GM23248 (cell line): Measurements from ENCODE around the gene MFNG. TPM values are rescaled to one million over a fixed set of nuclear protein-coding genes. Genes with fewer than 3 reads are reported as not detected.

ENCODE experiments used
- DNase-seq: peaks from one replicate; pipeline ENCODE4 v3.0.0-alpha.2; 2015
- H2AFZ ChIP-seq: fragments of 200-600 bp; sonication (generic); 2 replicates; pipeline ENCODE4 v1.6.1; 2016; ENCODE audit warnings: antibody characterized with exemption
- H3F3A ChIP-seq: fragments of 200-600 bp; sonication (generic); 2 replicates; pipeline ENCODE4 v1.6.1; 2016; ENCODE audit warnings: mild to moderate bottlenecking, antibody characterized with exemption, mixed run types; ENCODE audit not compliant: insufficient read depth
- H3K27ac ChIP-seq: fragments of 200-600 bp; sonication (generic); 2 replicates; pipeline ENCODE4 v1.5.1; 2016; ENCODE audit warnings: mild to moderate bottlenecking
- H3K27me3 ChIP-seq: fragments of 200-600 bp; sonication (generic); replicated peaks from 2 replicates; pipeline ENCODE4 v1.6.1; 2016; ENCODE audit warnings: mild to moderate bottlenecking; ENCODE audit not compliant: insufficient read depth
- H3K36me3 ChIP-seq: fragments of 200-600 bp; sonication (generic); 2 replicates; pipeline ENCODE4 v1.6.1; 2016; ENCODE audit warnings: low read depth, mild to moderate bottlenecking
- H3K4me1 ChIP-seq: fragments of 200-600 bp; sonication (generic); 2 replicates; pipeline ENCODE4 v1.6.1; 2016; ENCODE audit warnings: mild to moderate bottlenecking; ENCODE audit not compliant: insufficient read depth
- H3K4me2 ChIP-seq: fragments of 200-600 bp; sonication (generic); one replicate; pipeline ENCODE4 v1.6.1; 2016; ENCODE audit warnings: mild to moderate bottlenecking; ENCODE audit not compliant: unreplicated experiment
- H3K4me3 ChIP-seq: fragments of 200-600 bp; sonication (generic); 2 replicates; pipeline ENCODE4 v1.5.1; 2016; ENCODE audit warnings: mild to moderate bottlenecking
- H3K79me2 ChIP-seq: fragments of 200-600 bp; sonication (generic); 2 replicates; pipeline ENCODE4 v1.6.1; 2016; ENCODE audit warnings: mild to moderate bottlenecking; ENCODE audit not compliant: insufficient read depth
- H3K9ac ChIP-seq: fragments of 200-600 bp; sonication (generic); 2 replicates; pipeline ENCODE4 v1.6.1; 2016; ENCODE audit warnings: mild to moderate bottlenecking
- H3K9me2 ChIP-seq: fragments of 200-600 bp; sonication (generic); 2 replicates; pipeline ENCODE4 v1.6.1; 2016; ENCODE audit warnings: mixed run types, mild to moderate bottlenecking, moderate library complexity; ENCODE audit not compliant: insufficient read depth
- H3K9me3 ChIP-seq: fragments of 200-600 bp; sonication (generic); one replicate; pipeline ENCODE4 v1.6.1; 2017; ENCODE audit warnings: low read depth
- H4K20me1 ChIP-seq: fragments of 200-600 bp; sonication (generic); 2 replicates; pipeline ENCODE4 v1.6.0; 2016; ENCODE audit not compliant: insufficient read depth
- EZH2 ChIP-seq: fragments of 200-600 bp; sonication (generic); IDR thresholded peaks from 2 replicates; pipeline ENCODE4 v1.6.1; 2018; ENCODE audit warnings: antibody characterized with exemption, mild to moderate bottlenecking; ENCODE audit not compliant: insufficient read depth, poor library complexity, severe bottlenecking
- EZH2phosphoT487 ChIP-seq: fragments of 200-600 bp; sonication (generic); IDR thresholded peaks from 2 replicates; pipeline ENCODE4 v1.6.1; 2018; ENCODE audit warnings: antibody characterized with exemption, moderate library complexity, mild to moderate bottlenecking, low read depth; ENCODE audit not compliant: insufficient read depth
- WGBS, 2 experiments: methylation state at CpG; one replicate each; pipeline ENCODE4 v1.1.6; 2015 to 2017; ENCODE audit warnings: low lambda C conversion rate in 2 of 2, low coverage in 1 of 2; ENCODE audit errors: missing lambda C conversion rate in 2 of 2; 5-methylcytosine and 5-hydroxymethylcytosine counted together
- in situ Hi-C: fragments of 300-500 bp; cut with MboI; formaldehyde crosslinking; loops from 2 replicates; pipeline ENCODE4 v1.15.0; 2020
- polyA plus RNA-seq: library from polyadenylated mRNA; unstranded; fragments of >200 nt; fragmentation: Nextera tagmentation; extraction: Ambion mirVana; gene quantifications from 2 replicates; pipeline ENCODE4 v1.2.1, GENCODE V29; 2016
- total RNA-seq: library from RNA; depleted of rRNA; stranded (reverse); fragments of >200 nt; shearing (Covaris generic); gene quantifications from 2 replicates; pipeline ENCODE4 v1.2.3, GENCODE V29; 2014

The MFNG gene
- total and polyA plus RNA-seq, 2 experiments from 2014 or later = not detected

DNA sequence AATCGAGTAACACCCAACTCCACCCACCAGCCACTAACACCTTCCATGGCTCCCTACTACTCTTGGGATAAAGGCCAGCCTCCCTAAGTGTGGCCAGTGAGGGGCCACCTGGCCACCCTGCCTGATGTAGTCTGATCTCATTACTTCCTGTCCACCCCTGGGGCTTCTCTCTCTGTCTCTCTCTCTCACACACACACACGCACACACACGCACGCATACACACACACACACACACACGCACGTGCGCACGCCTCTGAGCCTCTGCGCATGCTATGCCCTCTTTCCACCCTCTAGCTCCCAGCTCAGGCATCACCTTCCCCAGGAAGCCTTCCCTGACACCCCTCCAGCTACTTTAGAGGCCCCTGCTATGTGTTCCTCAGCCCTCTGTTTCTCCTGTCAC is 3.9 kb downstream of the MFNG start:
- DNase-seq = no peak
- WGBS, 2 experiments = 77 to 85% methylated on average over 8 to 9 of the region's 9 CpGs

DNA sequence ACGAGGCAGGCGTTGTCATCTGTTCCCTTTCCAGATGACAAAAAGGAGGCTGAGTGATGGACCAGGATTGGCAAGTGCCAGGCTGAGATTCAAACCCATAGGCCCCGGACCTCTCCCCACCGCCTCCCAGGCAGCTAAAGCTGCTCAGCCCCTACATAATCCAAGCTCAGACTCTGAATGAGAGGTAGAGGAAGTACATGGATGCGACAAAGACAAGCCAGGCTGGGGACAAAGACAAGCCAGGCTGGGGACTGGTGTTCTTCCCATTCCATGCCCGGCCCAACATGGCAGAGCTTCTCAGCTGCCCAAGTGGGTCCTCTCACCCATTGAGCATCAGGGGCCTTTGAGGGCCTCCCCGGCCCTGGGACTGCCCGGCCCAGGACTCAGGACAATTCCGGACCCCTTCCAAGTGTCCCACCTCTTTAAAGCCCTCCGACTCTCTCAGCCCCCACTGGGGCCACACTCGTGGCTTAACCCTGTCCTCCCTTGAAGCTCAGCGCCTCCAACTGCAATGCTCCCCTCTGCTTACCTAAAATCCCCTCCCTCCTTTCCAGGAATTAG is 4.8 kb downstream of the MFNG start:
- no peaks in the 10 kb centered on the region for H3K27me3 ChIP-seq
- no peaks in the 10 kb centered on the region for H4K20me1 ChIP-seq
- no peak overlapping the region for H3K9ac ChIP-seq
- no peaks in the 10 kb centered on the region for H3F3A ChIP-seq
- no peaks in the 10 kb centered on the region for H3K9me2 ChIP-seq
- no peak overlapping the region for H3K4me2 ChIP-seq
- TF ChIP-seq EZH2 = no peak
- no peak for TF ChIP-seq EZH2phosphoT487
- no peak for DNase-seq
- H3K36me3 ChIP-seq = no peaks in the 10 kb centered on the region
- H3K4me3 ChIP-seq = no peak overlapping the region
- peaks cover 4% of the 10 kb centered on the region; the same call in 1 of the 2 replicates for H3K4me1 ChIP-seq
- H3K9me3 ChIP-seq = no peaks in the 10 kb centered on the region
- H3K27ac ChIP-seq = no peak overlapping the region
- no peak overlapping the region for H2AFZ ChIP-seq
- no peaks in the 10 kb centered on the region for H3K79me2 ChIP-seq
- WGBS, 2 experiments = 41 to 51% methylated on average over 11 to 12 of the region's 12 CpGs
- in situ Hi-C loops = no loop called here

More for the DNA sequence above, 3.9 kb downstream of the MFNG start:
- H3K9ac ChIP-seq = no peak overlapping the region
- no peak overlapping the region for H3K27ac ChIP-seq
- no peaks in the 10 kb centered on the region for H3K9me2 ChIP-seq
- H3K79me2 ChIP-seq = no peaks in the 10 kb centered on the region
- no peak overlapping the region for H3K4me3 ChIP-seq
- H3K36me3 ChIP-seq = no peaks in the 10 kb centered on the region
- no peaks in the 10 kb centered on the region for H3F3A ChIP-seq
- H3K4me1 ChIP-seq = peaks cover 4% of the 10 kb centered on the region; the same call in 1 of the 2 replicates
- H4K20me1 ChIP-seq = no peaks in the 10 kb centered on the region
- TF ChIP-seq EZH2phosphoT487 = no peak
- TF ChIP-seq EZH2 = no peak
- in situ Hi-C loops = no loop called here
- H3K9me3 ChIP-seq = no peaks in the 10 kb centered on the region
- 0 out of 2 replicates have a peak, but pooled peaks cover 3% of the 10 kb centered on the region for H3K27me3 ChIP-seq
- no peak overlapping the region for H3K4me2 ChIP-seq
- H2AFZ ChIP-seq = no peak overlapping the region

DNA sequence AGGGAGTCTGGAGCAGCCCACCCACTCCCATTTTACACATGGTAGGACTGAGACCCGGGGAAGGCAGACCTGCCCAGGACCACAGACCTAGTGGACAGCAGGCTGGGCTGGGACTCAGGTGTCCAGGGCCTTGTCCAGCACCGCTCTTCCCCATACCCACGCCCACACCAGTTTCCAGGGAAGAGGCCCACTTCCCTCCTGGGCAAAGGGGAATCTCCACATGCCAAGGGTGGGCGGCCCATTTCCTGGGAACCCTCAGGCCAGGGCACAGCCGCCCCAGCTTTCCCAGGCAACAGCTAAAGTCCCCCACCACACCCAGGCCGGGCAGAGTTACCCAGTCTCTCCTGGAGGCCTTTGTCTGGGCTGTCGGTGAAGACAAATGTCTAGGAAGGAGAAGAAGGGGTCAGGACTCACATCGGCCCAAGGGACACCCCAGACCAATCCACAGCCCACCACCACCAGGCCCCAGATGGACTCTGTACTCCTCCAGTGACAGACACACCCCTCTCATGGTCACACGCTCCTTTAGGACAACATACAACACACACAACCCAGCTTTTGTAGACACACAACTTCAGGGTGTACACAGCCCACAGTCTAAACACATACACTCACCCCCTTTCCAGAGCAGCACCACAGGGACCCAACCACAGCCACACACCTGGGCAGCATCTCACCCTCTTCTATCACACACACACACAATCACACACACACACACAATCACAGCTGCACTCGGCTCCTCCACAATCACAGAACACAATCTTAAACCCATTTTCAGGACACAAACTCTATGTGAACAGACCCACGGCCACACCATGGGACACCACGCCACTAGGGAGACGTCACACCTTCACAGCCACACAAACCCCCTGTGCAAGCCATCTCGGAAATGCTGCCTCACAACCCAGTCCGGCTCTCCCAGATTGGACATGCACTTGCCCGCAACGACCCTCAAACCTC is 5.5 kb downstream of the MFNG start:
- WGBS, 2 experiments = 49 to 60% methylated on average over 14 to 17 of the region's 17 CpGs
- no peak overlapping the region for H2AFZ ChIP-seq
- no peak overlapping the region for H3K27ac ChIP-seq
- in situ Hi-C loops = no loop called here
- no peak overlapping the region for H3K9ac ChIP-seq
- H3K79me2 ChIP-seq = no peaks in the 10 kb centered on the region
- H4K20me1 ChIP-seq = no peaks in the 10 kb centered on the region
- no peaks in the 10 kb centered on the region for H3K36me3 ChIP-seq
- DNase-seq = no peak
- no peak overlapping the region for H3K4me3 ChIP-seq
- no peaks in the 10 kb centered on the region for H3K27me3 ChIP-seq
- H3K9me2 ChIP-seq = no peaks in the 10 kb centered on the region
- H3K4me2 ChIP-seq = no peak overlapping the region
- TF ChIP-seq EZH2phosphoT487 (no peak), EZH2 (no peak)
- no peaks in the 10 kb centered on the region for H3K9me3 ChIP-seq
- peaks cover 4% of the 10 kb centered on the region; the same call in 1 of the 2 replicates for H3K4me1 ChIP-seq
- no peaks in the 10 kb centered on the region for H3F3A ChIP-seq

GRCh38 chr22:37479196-37479595 is 7.0 kb downstream of the MFNG start:
- Histone ChIP-seq H4K20me1 (no peaks in the 10 kb centered on the region), H3K36me3 (no peaks in the 10 kb centered on the region), H3F3A (no peaks in the 10 kb centered on the region), H2AFZ (no peak overlapping the region), H3K9me2 (no peaks in the 10 kb centered on the region), H3K4me3 (no peak overlapping the region), H3K9me3 (no peaks in the 10 kb centered on the region), H3K27me3 (peaks cover 8% of the 10 kb centered on the region; the same call in 1 of the 2 replicates), H3K4me1 (peaks cover 4% of the 10 kb centered on the region; the same call in 1 of the 2 replicates), H3K27ac (no peak overlapping the region), H3K4me2 (no peak overlapping the region), H3K9ac (no peak overlapping the region), H3K79me2 (no peaks in the 10 kb centered on the region)
- in situ Hi-C loops = no loop called here
- 61 to 68% methylated on average over 15 of the region's 15 CpGs for WGBS, 2 experiments
- DNase-seq = no peak
- TF ChIP-seq EZH2phosphoT487 (no peak), EZH2 (no peak)
